IMR-90 (cell line): ENCODE data around the gene PDK3. TPM values are rescaled to one million over a fixed set of nuclear protein-coding genes. Genes with fewer than 3 reads are reported as not detected.

Source experiments
- ATAC-seq: fragments of 200-7000 bp; cut with Tn5 transposase; 2 replicates; pipeline ENCODE4 v1.9.1; 2020; ENCODE audit warnings: low read depth, mild to moderate bottlenecking, moderate library complexity
- BruUV-seq: library from RNA; stranded (reverse); fragments of 400-500 nt; replicated peaks from 2 replicates; lab custom pipeline; 2021; lab: Mats Ljungman, UMichigan
- CTCF ChIA-PET: fragments of 300-600 bp; formaldehyde crosslinking; extraction: SDS; loops from one replicate; lab custom pipeline; 2021; ENCODE audit warnings: antibody characterized with exemption; lab: Yijun Ruan, JAX
- POLR2A ChIA-PET: fragments of 300-600 bp; sonication (Branson Sonifier 250); formaldehyde crosslinking; loops from one replicate; lab custom pipeline; 2022; ENCODE audit warnings: antibody characterized with exemption; ENCODE audit not compliant: unreplicated experiment; lab: Charles Lee
- DNase-seq: peaks from one replicate; pipeline ENCODE4 v3.0.0; 2013
- H2AFZ ChIP-seq: replicated peaks from 2 replicates; pipeline ENCODE3; 2013; ENCODE audit warnings: low read length, mild to moderate bottlenecking; ENCODE audit not compliant: poor library complexity
- H2AK5ac ChIP-seq: 2 replicates; pipeline ENCODE4 v1.6.1; 2013; ENCODE audit warnings: low read depth, low read length, inconsistent platforms
- H2AK9ac ChIP-seq: replicated peaks from 2 replicates; pipeline ENCODE3; 2013; ENCODE audit warnings: mild to moderate bottlenecking, low read depth, low read length, moderate library complexity; ENCODE audit not compliant: poor library complexity
- H2BK120ac ChIP-seq: 2 replicates; pipeline ENCODE4 v1.6.1; 2013; ENCODE audit warnings: low read depth, low read length, inconsistent platforms
- H2BK15ac ChIP-seq: 3 replicates; pipeline ENCODE4 v1.6.1; 2013; ENCODE audit warnings: low read depth, low read length, inconsistent platforms
- H2BK20ac ChIP-seq: 2 replicates; pipeline ENCODE4 v1.6.1; 2013; ENCODE audit warnings: low read depth, mild to moderate bottlenecking, inconsistent platforms, low read length, moderate library complexity
- H2BK5ac ChIP-seq: 2 replicates; pipeline ENCODE4 v1.6.1; 2013; ENCODE audit warnings: mild to moderate bottlenecking, low read depth, low read length, inconsistent platforms; ENCODE audit not compliant: poor library complexity, severe bottlenecking
- H3K14ac ChIP-seq: replicated peaks from 2 replicates; pipeline ENCODE4 v1.6.1; 2013; ENCODE audit warnings: low read depth, low read length, inconsistent platforms
- H3K18ac ChIP-seq: 2 replicates; pipeline ENCODE4 v1.6.1; 2013; ENCODE audit warnings: low read depth, low read length, control low read depth
- H3K23ac ChIP-seq: 2 replicates; pipeline ENCODE4 v1.6.1; 2013; ENCODE audit warnings: low read depth, low read length, inconsistent platforms
- H3K27ac ChIP-seq: 2 replicates; pipeline ENCODE4 v1.5.1; 2013; ENCODE audit warnings: mild to moderate bottlenecking, control low read depth, low read length; ENCODE audit not compliant: insufficient read depth
- H3K27me3 ChIP-seq: 2 replicates; pipeline ENCODE4 v1.6.1; 2013; ENCODE audit warnings: low read length; ENCODE audit not compliant: control insufficient read depth, insufficient read depth
- H3K36me3 ChIP-seq: 2 replicates; pipeline ENCODE4 v1.6.1; 2013; ENCODE audit warnings: low read length, mixed read lengths; ENCODE audit not compliant: control insufficient read depth, insufficient read depth
- H3K4ac ChIP-seq: 2 replicates; pipeline ENCODE4 v1.6.1; 2013; ENCODE audit warnings: low read depth, low read length, inconsistent platforms
- H3K4me1 ChIP-seq: 2 replicates; pipeline ENCODE4 v1.6.1; 2013; ENCODE audit warnings: low read length, mixed read lengths; ENCODE audit not compliant: control insufficient read depth, insufficient read depth
- H3K4me2 ChIP-seq: 2 replicates; pipeline ENCODE4 v1.6.1; 2013; ENCODE audit warnings: low read depth, mild to moderate bottlenecking, control low read depth, low read length, moderate library complexity
- H3K4me3 ChIP-seq: 2 replicates; pipeline ENCODE4 v1.5.1; 2013; ENCODE audit warnings: low read depth, mild to moderate bottlenecking, control low read depth, low read length, moderate library complexity; ENCODE audit not compliant: insufficient read depth
- H3K56ac ChIP-seq: 2 replicates; pipeline ENCODE4 v1.6.1; 2013; ENCODE audit warnings: low read length, inconsistent platforms; ENCODE audit not compliant: insufficient read depth; ENCODE audit errors: extremely low read depth
- H3K79me1 ChIP-seq, 2 experiments: 2 replicates each; pipeline ENCODE4 v1.6.1; 2013; ENCODE audit warnings: low read length in 2 of 2, inconsistent platforms in 1 of 2, low read depth in 1 of 2
- H3K9ac ChIP-seq: 2 replicates; pipeline ENCODE4 v1.6.1; 2013; ENCODE audit warnings: low read depth, low read length, control low read depth
- H3K9me1 ChIP-seq: 2 replicates; pipeline ENCODE4 v1.6.1; 2013; ENCODE audit warnings: low read length, inconsistent platforms; ENCODE audit not compliant: insufficient read depth
- H3K9me3 ChIP-seq: 2 replicates; pipeline ENCODE4 v1.6.1; 2013; ENCODE audit warnings: low read length; ENCODE audit not compliant: control insufficient read depth, insufficient read depth
- H4K20me1 ChIP-seq: 2 replicates; pipeline ENCODE4 v1.6.1; 2013; ENCODE audit warnings: low read length, inconsistent platforms; ENCODE audit not compliant: insufficient read depth
- H4K5ac ChIP-seq: 2 replicates; pipeline ENCODE4 v1.6.1; 2013; ENCODE audit warnings: mild to moderate bottlenecking, low read depth, low read length, control low read depth
- H4K8ac ChIP-seq, 2 experiments: 2 replicates each; pipeline ENCODE4 v1.6.1; 2013; ENCODE audit warnings: low read depth in 2 of 2, low read length in 2 of 2, control low read depth in 1 of 2, inconsistent platforms in 1 of 2
- H4K91ac ChIP-seq: 2 replicates; pipeline ENCODE4 v1.6.1; 2013; ENCODE audit warnings: low read depth, low read length, inconsistent platforms; ENCODE audit not compliant: insufficient read depth
- BHLHE40 ChIP-seq: fragments of 150-350 bp; IDR thresholded peaks from 2 replicates; pipeline ENCODE4 v1.6.1; 2016; ENCODE audit warnings: mild to moderate bottlenecking, low read depth, low read length
- CEBPB ChIP-seq: IDR thresholded peaks from 2 replicates; pipeline ENCODE4 v1.6.1; 2012; ENCODE audit warnings: low read depth, low read length, improper control_type of control experiment
- CHD1 ChIP-seq: IDR thresholded peaks from 2 replicates; pipeline ENCODE4 v1.6.1; 2012; ENCODE audit warnings: low read depth, low read length, improper control_type of control experiment
- ELK1 ChIP-seq: fragments of 150-350 bp; IDR thresholded peaks from 2 replicates; pipeline ENCODE4 v1.6.1; 2016; ENCODE audit warnings: low read depth, mild to moderate bottlenecking, low read length, moderate library complexity, borderline replicate concordance
- FOS ChIP-seq: fragments of 150-350 bp; IDR thresholded peaks from 2 replicates; pipeline ENCODE4 v1.6.1; 2016; ENCODE audit warnings: low read depth, low read length
- MAFK ChIP-seq: IDR thresholded peaks from 2 replicates; pipeline ENCODE4 v1.6.1; 2012; ENCODE audit warnings: low read depth, low read length, improper control_type of control experiment
- MAZ ChIP-seq: IDR thresholded peaks from 2 replicates; pipeline ENCODE4 v1.6.1; 2012; ENCODE audit warnings: low read depth, mild to moderate bottlenecking, low read length, improper control_type of control experiment, moderate library complexity, borderline replicate concordance
- MXI1 ChIP-seq: IDR thresholded peaks from 2 replicates; pipeline ENCODE4 v1.6.1; 2012; ENCODE audit warnings: low read depth, mild to moderate bottlenecking, low read length, moderate library complexity, borderline replicate concordance
- NFE2L2 ChIP-seq: fragments of 150-350 bp; IDR thresholded peaks from 2 replicates; pipeline ENCODE4 v1.6.1; 2016; ENCODE audit warnings: low read depth, mild to moderate bottlenecking, low read length
- POLR2A ChIP-seq: IDR thresholded peaks from 2 replicates; pipeline ENCODE4 v1.6.1; 2012; ENCODE audit warnings: mild to moderate bottlenecking, low read depth, low read length
- RAD21 ChIP-seq: IDR thresholded peaks from 2 replicates; pipeline ENCODE4 v1.6.1; 2012; ENCODE audit warnings: low read length, improper control_type of control experiment
- RCOR1 ChIP-seq: IDR thresholded peaks from 2 replicates; pipeline ENCODE4 v1.6.1; 2012; ENCODE audit warnings: mild to moderate bottlenecking, low read length, improper control_type of control experiment; ENCODE audit not compliant: insufficient replicate concordance
- RFX5 ChIP-seq: IDR thresholded peaks from 2 replicates; pipeline ENCODE4 v1.8.0; 2012; ENCODE audit warnings: low read depth, mild to moderate bottlenecking, low read length, moderate library complexity
- SMC3 ChIP-seq: fragments of 150-350 bp; IDR thresholded peaks from 2 replicates; pipeline ENCODE4 v1.6.1; 2016; ENCODE audit warnings: low read depth, mild to moderate bottlenecking, antibody characterized with exemption, low read length, moderate library complexity
- WGBS, 2 experiments: methylation state at CpG; one replicate each; pipeline versions ENCODE4 v1.1.5 to v1.1.7; 2013; ENCODE audit warnings: missing lambda C conversion rate in 2 of 2; ENCODE audit not compliant: insufficient read length in 1 of 2; ENCODE audit errors: extremely low coverage in 2 of 2; 5-methylcytosine and 5-hydroxymethylcytosine counted together
- dilution Hi-C: fragments of 300-500 bp; cut with HindIII; formaldehyde crosslinking; loops from one replicate; pipeline ENCODE4 v1.14.3; 2018; ENCODE audit warnings: low sequenced_read_pairs; ENCODE audit not compliant: unreplicated experiment
- in situ Hi-C: fragments of 300-500 bp; cut with MboI; formaldehyde crosslinking; loops from 3 replicates; pipeline ENCODE4 v1.14.3; 2019; ENCODE audit warnings: low sequenced_read_pairs, inconsistent platforms, mixed read lengths
- intact Hi-C: fragments of 100-400 bp; cut with micrococcal nuclease; formaldehyde crosslinking; loops from 2 replicates; pipeline ENCODE4 v1.10.0; 2022
- polyA plus RNA-seq, 3 experiments: library from polyadenylated mRNA; depleted of rRNA; stranded (reverse); fragments of >200 nt; gene quantifications; 2 replicates each; pipeline ENCODE4 v1.2.3, GENCODE V29; 2012; ENCODE audit warnings: low replicate concordance in 1 of 3
- total RNA-seq: library from RNA; depleted of rRNA; stranded (reverse); fragments of >200 nt; gene quantifications from 2 replicates; pipeline ENCODE4 v1.2.3, GENCODE V29; 2012
- TF ChIP-seq, protein P1 (sequence below): conservative IDR thresholded peaks from 2 replicates; pipeline ENCODE4 v1.5.1; 2012; ENCODE audit warnings: mild to moderate bottlenecking, low read depth, low read length, improper control_type of control experiment
- TF ChIP-seq, protein P2 (sequence below): fragments of 150-350 bp; IDR thresholded peaks from 2 replicates; pipeline ENCODE4 v1.6.1; 2017; ENCODE audit warnings: mild to moderate bottlenecking, antibody characterized with exemption, low read length, low read depth

Gene PDK3
- total and polyA plus RNA-seq, 2 of the 4 experiments (the other 2 are of a cell fraction), result 2.3 to 4.8 TPM

GRCh38 chrX:24427747-24428019, 37.4 kb upstream of the PDK3 start:
- Histone ChIP-seq H3K9me1 (no peaks in the 10 kb centered on the region), H2BK20ac (no peak overlapping the region), H2BK5ac (no peak overlapping the region), H3K4me3 (no peak overlapping the region), H2BK15ac (no peak overlapping the region), H3K79me1 (no peaks in the 10 kb centered on the region), H3K36me3 (no peaks in the 10 kb centered on the region), H3K56ac (no peak overlapping the region), H3K27ac (no peak overlapping the region), H3K9ac (no peak overlapping the region), H2BK120ac (no peak overlapping the region), H3K4ac (no peak overlapping the region), H2AK9ac (no peak overlapping the region), H3K23ac (no peak overlapping the region), H4K91ac (no peak overlapping the region), H4K8ac (no peak overlapping the region), H3K9me3 (no peaks in the 10 kb centered on the region), H3K27me3 (peaks cover 1% of the 10 kb centered on the region), H3K4me1 (no peaks in the 10 kb centered on the region), H3K4me2 (no peak overlapping the region), H4K5ac (no peak overlapping the region), H3K14ac (no peak overlapping the region), H2AFZ (no peak overlapping the region), H2AK5ac (no peak overlapping the region), H4K20me1 (no peaks in the 10 kb centered on the region), H3K18ac (no peak overlapping the region)
- no CpG with 5 or more reads among the region's 1 CpG for WGBS, 2 experiments
- POLR2A ChIA-PET, result no interaction called here
- BruUV-seq, result no TSS peak
- in situ Hi-C loops, result no loop called here
- CTCF ChIA-PET, result no interaction called here
- intact Hi-C loops, result no loop called here
- TF ChIP-seq, protein P1, sequence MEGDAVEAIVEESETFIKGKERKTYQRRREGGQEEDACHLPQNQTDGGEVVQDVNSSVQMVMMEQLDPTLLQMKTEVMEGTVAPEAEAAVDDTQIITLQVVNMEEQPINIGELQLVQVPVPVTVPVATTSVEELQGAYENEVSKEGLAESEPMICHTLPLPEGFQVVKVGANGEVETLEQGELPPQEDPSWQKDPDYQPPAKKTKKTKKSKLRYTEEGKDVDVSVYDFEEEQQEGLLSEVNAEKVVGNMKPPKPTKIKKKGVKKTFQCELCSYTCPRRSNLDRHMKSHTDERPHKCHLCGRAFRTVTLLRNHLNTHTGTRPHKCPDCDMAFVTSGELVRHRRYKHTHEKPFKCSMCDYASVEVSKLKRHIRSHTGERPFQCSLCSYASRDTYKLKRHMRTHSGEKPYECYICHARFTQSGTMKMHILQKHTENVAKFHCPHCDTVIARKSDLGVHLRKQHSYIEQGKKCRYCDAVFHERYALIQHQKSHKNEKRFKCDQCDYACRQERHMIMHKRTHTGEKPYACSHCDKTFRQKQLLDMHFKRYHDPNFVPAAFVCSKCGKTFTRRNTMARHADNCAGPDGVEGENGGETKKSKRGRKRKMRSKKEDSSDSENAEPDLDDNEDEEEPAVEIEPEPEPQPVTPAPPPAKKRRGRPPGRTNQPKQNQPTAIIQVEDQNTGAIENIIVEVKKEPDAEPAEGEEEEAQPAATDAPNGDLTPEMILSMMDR, result no peak
- TF ChIP-seq NFE2L2 (no peak), RCOR1 (no peak), MXI1 (no peak), CEBPB (no peak), POLR2A (no peak), ELK1 (no peak), CHD1 (no peak), RAD21 (no peak), SMC3 (no peak), MAFK (no peak), RFX5 (no peak), MAZ (no peak), FOS (no peak), BHLHE40 (no peak)
- TF ChIP-seq, protein P2, sequence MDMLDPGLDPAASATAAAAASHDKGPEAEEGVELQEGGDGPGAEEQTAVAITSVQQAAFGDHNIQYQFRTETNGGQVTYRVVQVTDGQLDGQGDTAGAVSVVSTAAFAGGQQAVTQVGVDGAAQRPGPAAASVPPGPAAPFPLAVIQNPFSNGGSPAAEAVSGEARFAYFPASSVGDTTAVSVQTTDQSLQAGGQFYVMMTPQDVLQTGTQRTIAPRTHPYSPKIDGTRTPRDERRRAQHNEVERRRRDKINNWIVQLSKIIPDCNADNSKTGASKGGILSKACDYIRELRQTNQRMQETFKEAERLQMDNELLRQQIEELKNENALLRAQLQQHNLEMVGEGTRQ, result no peak
- dilution Hi-C loops, result no loop called here
- ATAC-seq (no peak), DNase-seq (no peak)
